ENCODE results near the gene SORL1-AS1.
"Not testable (repeated sequence)": the region's sequence is repeated elsewhere in the genome, so short reads cannot be mapped to it uniquely, and the experiment has no call there.

Gene SORL1-AS1

GRCh38 chr11:121452609-121453150 is at the start of gene SORL1-AS1:
TSS of gene SORL1-AS1 (minus strand) at chr11:121452967.
- DNase-seq, result peak; percentile 88

- DNase-seq, result no peak
Measured at GRCh38 chr11:121500717-121501116, 48.0 kb upstream of the SORL1-AS1 start.

DNA sequence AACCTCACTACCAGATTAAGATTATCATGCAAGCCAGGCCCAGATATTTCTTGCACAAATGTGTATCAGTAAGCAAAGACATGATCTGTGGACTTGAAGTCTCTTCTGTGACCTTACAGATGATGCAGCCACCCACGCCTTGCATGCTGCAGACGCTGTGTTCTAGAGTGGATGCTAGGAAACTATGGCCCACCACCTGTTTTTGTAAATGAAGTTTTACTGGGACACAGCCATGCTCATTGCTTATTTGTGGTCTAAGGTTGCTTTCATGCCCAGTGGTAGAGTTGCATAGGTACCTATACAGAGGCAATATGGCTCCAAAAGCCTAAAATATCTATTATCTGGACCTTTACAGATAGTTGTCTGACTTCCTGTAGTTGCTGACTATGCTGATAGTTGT is 47.5 kb upstream of the SORL1-AS1 start:
- no peak for DNase-seq

GRCh38 chr11:121499405-121499804 is 46.6 kb upstream of the SORL1-AS1 start:
- no peak for DNase-seq

DNA sequence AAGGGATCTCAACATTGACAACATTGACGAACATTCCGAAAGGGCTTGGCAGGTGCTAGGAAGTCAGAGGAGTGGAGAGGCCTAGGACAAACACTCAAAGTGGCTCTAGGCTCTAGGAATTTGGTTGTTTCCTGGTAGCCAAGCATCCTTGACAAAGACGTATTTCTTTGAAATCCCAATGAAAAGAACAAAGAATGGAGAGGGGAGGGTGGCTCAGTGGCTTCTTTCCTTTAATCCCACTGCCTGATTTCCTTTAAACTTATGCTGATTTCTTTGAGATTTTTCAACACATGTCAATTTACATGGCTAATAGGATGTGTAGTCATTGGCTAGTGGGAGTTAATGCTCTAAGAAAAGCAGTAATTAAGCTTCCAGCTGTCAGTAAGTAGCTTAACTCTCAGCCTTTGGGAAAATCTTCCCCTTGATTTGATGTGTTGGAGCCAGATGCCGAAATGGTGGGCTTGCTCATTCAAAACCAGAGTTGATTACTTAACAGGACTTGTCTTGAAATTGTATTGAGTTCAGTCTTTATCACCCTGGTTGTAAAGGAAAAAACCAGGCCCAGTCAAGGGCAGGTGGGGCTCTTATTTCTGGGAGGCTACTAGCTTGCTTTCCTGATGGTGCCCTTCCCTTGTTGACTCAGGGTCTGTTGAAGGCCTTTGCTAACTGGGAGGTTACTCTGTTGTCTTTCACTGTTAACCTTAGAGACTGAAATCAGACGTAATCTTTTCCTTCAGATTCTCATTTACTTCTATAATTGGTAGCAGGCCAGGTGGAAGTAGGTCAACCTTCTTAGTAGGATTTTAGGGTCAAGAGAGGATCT is 44.6 kb upstream of the SORL1-AS1 start:
- DNase-seq, result no peak

GRCh38 chr11:121494355-121495099 is 41.8 kb upstream of the SORL1-AS1 start:
- peak; percentile 40 for DNase-seq

DNA sequence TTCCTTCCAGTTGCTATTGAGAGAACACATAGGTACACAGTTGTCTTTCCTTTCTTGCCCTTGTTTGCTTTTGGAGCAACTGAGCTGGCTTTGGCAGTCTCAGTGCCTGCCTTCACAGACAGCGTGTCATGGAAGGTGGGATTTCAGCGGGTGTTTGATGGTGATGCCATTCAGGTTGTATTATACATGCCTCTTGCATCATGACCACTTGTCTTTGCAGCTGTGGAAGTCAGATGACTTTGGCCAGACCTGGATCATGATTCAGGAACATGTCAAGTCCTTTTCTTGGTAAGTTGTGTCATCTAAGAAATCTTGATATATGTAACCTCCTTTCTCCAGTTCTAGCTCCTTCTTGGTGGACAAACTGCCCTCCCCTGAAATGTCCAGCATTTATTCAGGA is 37.1 kb upstream of the SORL1-AS1 start:
- DNase-seq, result no peak

DNA sequence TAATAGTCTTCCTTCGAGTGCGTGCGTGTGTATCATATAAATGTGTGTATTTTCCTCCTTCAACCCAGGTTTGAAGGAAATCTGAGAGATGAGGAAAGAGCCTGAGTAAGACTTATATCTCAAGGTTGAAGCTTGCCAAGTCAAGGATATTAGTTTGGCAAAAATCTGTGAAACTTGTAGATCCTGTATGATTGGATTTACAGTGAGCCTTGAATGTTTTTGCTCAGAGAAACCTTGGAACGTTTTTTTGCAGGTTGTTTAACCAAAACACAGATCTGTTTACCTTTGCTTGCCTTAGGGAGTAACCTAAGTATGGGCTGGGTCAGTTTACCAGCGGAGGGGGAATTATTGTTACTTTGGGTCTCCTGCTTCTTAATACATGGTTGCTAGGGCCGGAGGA is 35.9 kb upstream of the SORL1-AS1 start:
- DNase-seq, result no peak

DNA sequence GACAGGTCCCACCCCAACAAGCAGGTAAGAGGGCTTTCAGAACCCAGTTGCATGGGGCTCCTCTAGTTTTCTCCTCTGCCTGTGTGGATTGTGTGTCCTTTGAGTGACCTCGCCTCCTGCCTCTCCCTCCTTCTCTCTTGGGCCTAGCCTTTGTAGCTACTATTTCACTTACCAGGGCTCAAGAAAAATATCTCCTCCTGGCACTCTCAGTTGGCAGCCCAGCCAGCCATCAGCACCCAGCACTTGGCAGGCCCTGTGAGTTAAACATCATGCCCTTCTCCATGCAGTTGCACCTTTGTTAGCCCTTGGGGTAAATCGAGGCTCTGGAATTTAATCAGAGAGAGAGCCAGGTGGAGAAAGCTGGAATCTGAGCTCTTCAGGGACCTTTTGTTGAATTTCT is 35.4 kb upstream of the SORL1-AS1 start:
- DNase-seq, result no peak

DNA sequence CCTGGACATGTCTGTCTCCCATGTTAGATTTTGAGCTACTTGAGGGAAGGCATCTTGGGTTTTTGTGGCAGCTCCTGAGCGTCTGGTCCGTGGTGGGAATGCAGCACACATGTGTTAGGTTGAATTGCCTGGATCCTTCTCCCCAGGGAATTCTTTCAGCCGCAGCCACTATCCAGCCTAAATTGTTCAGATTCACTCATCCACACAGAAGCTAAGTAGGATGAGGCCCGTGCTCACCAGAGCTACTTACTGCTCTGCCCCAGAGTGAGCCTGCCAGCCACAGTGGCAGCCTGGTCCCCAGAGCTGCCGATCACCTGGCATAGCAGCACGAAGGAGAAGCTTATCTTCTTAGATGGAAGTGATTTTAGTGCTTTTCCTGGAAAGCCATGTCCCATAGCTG is 34.4 kb upstream of the SORL1-AS1 start:
- DNase-seq, result peak; percentile 24

GRCh38 chr11:121486054-121486453 is 33.3 kb upstream of the SORL1-AS1 start:
- no peak for DNase-seq

GRCh38 chr11:121485216-121485615 is 32.4 kb upstream of the SORL1-AS1 start:
- DNase-seq, result no peak

DNA sequence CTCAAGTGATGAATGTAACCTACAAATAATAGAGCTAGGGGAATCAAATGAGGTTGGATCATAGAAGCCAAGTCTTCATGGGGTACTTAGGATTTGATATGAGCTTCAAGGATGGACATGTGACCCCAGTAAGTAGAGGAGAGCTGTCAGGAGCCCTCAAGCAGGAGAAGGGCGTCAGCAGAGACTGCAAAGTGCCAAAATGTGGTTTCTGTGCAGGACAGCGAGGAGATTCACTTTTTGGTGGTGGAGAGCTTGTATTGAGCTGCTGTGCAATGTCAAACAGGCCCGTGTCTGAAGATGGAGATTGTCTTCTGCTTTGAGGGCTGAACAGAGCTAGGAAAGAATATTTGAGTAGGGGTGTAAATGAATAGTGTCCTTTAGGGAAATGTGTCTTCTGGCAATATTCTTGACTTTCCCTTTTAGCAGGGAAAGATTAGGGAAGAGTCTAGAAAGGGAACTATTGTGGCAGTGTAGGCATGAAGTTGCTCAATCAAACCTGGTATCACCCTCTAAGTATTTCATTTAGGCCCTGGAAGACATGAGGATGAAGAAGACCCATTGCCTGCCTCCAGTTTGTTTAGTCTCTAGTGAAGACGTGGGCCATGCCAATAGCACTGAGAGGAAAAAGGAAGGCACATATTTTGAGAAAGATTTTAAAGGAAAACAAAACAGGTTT is 31.2 kb upstream of the SORL1-AS1 start:
- no peak for DNase-seq

DNA sequence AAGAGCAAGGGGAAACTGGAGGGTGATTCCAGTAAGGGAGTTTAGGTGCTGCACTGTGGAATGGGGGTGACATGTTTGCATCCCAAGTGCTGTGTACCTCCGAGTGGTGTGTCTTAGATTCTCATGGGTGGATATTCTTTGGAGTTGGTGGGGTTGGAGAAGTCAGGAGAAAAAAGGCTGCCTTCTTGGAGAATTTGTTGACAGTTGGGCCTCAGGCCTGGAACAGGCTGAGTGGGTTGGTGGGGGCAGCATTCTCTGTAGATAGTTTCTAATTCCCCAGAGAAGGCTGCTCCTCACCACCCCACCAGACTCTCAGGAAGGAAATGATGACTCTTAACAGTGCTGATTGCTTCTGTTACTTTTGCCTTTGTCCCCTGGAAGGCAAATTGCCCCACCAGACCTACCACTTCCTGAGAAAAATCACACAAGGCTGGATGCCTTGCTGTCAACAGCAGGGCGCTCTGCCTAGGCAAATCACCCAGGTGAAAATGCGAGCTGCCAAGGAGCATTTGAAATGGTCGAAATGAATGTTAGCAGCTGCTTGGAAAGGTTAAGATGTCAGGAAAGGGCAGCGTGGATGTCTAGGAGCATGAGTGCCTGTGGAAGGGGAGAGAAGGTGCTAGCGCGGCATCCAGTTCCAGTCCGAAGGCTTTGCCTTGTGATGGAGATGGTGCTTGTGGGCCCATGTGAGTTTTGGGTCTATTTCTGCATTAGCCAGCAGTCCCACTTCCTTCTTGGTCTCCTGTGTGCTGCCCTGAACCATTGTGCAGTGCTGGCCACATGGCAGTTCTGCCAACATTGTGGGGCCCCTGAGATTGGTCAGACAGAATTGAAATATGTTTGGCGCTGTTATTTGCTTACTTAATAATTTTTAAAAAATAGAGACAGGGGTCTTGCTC is 29.7 kb upstream of the SORL1-AS1 start:
- no peak for DNase-seq

GRCh38 chr11:121481484-121482230 is 28.9 kb upstream of the SORL1-AS1 start:
- DNase-seq, result not testable (repeated sequence)

DNA sequence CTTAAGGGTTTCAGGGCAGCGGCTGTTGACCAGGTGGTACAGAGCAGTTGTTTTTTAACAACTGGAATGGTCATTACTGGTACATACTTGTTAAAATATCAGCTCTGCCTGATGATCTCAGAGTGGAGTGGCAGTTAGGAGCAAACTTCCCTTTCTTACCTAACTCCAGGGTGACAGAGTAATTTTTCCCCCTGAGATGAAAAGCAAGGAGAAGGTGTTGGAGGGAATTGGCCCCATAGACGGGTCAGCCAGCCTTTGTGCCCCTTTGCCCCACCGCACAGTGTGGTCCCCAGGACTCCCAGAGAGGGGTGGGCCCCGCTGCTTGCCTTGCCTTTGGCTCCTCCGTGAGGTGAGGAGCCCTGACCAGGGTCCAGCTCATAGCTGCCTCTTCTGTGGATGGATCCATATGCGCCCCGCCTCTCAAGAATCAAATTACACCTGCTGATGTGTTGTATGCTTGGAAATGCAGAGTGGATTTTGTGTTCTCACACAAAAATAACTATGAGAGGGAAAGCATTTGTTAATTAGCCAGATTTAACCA is 27.0 kb upstream of the SORL1-AS1 start:
- peak; percentile 75 for DNase-seq

DNA sequence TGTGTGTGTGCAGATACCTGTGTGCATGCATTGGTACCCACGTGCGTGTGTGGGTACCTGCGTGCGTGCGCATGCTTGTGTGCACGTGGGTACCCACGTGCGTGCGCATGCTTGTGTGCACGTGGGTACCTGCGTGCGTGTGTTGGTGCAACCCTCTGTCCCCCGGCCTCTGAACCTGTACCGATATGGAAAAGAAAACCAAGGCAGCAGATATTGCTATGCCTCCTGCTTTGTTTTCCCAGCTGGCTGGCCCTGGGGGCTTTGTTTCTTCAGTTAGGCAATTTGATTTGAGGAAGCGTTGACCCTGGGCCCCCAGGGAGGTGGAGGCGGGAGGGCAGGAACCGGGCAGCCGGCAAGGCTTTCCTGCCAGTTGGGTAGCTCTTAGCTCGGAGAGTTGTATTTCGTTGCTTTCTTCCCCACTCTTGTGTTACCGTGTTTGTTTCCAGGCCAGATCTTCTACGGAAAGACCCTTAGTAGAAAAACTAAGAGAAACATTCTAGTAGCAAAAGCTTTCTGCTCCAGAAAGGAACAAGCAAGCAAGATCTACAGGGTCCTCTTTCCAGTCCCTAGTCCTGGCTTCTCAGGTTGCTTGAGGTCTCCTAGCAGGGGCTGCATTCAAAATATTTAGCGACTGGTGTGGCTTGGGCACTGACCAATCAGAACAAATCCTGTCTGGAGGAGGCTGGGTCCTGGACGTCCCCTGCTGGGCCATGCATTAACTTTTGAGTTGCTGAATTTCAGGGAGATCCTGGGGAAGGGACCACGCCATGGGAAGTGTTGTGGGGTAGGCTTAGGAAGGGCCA is 26.3 kb upstream of the SORL1-AS1 start:
- DNase-seq, result peak; percentile 74

DNA sequence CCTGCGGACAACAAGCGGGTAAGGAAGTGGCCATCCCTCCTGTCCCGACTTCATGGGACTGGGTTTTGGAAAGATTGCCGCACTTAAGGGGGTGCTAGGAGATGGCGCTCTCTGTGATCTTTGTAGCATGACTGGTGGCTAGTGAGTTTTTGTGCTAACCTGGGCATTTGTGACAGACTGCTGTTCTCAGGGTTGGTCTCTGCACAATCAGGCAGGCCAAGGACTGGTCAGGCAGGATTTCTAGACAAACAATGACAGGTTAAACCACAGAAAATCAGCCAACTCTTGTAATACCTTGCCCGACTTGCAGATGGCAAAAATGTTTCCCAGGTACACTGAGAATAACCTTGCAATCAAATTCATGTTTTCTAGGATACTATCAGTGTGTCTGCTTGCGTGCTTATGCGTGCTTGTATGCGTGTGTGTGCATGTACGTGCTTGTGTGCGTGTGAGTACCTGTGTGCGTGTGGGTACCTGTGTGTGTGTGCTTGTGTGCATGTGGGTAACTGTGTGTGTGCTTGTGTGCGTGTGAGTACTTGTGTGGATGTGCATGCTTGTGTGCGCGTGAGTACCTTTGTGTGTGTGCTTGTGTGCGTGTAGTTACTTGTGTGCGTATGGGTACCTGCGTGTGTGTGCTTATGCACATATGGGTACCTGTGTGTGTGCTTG is 25.6 kb upstream of the SORL1-AS1 start:
- DNase-seq, result peak; percentile 72

- DNase-seq, result peak; percentile 94
Measured at GRCh38 chr11:121476379-121477032, 23.7 kb upstream of the SORL1-AS1 start.

Data from NCI-H526 treated with DMSO at 0.1 percent for 48 hours (cell line).